Hematopoietic multipotent progenitor cell (in vitro differentiated cells): ENCODE measurements around the gene CPVL. TPM values are rescaled to one million over a fixed set of nuclear protein-coding genes. Genes with fewer than 3 reads are reported as not detected.

Experiments
- DNase-seq, 3 donors: peaks; one replicate each; pipeline ENCODE4 v3.0.0-alpha.2; 2011 to 2015; ENCODE audit warnings: low read depth in 2 of 3, low spot score in 2 of 3
- total RNA-seq: library from RNA; depleted of rRNA; stranded (reverse); fragments of >200 nt; gene quantifications from one replicate; pipeline ENCODE4 v1.2.3, GENCODE V29; 2012

CPVL gene
- total RNA-seq, 1 donor: 42.0 TPM

GRCh38 chr7:28954946-28955345 is 191.4 kb downstream of the CPVL start:
- DNase-seq: no peak

- no peak for DNase-seq
Observed at GRCh38 chr7:28954471-28954870, 191.9 kb downstream of the CPVL start.

- peak in 1 of 3 donors; percentile 11 for DNase-seq
Observed at GRCh38 chr7:28953633-28954032, 192.7 kb downstream of the CPVL start.

Other genes starting within 250 kb of the CPVL start
- gene TRIL, start 188.2 kb downstream of the CPVL start, total RNA-seq: under 0.01 TPM
- 6.7 TPM for gene CHN2, start 48.2 kb upstream of the CPVL start, total RNA-seq